Fibroblast of villous mesenchyme (primary cell): ENCODE data around the gene SNX27. TPM values are rescaled to one million over a fixed set of nuclear protein-coding genes. Genes with fewer than 3 reads are reported as not detected.
"Not testable (repeated sequence)": the region's sequence is repeated elsewhere in the genome, so short reads cannot be mapped to it uniquely, and the experiment has no call there.

ENCODE experiments used
- DNase-seq: peaks from one replicate; pipeline ENCODE4 v3.0.0-alpha.2; 2010; ENCODE audit warnings: low read depth
- H3K4me3 ChIP-seq: 2 replicates; pipeline ENCODE4 v1.5.1; 2011; ENCODE audit warnings: low read depth, mild to moderate bottlenecking, low read length
- CTCF ChIP-seq: IDR thresholded peaks from 2 replicates; pipeline ENCODE4 v1.5.1; 2012; ENCODE audit warnings: low read depth, mild to moderate bottlenecking, low read length; ENCODE audit not compliant: insufficient read depth
- total RNA-seq: library from RNA; depleted of rRNA; stranded (reverse); fragments of >200 nt; gene quantifications from 2 replicates; pipeline ENCODE4 v1.2.3, GENCODE V29; 2012

SNX27 gene
- total RNA-seq, 1 donor, result 34.5 TPM

- H3K4me3 ChIP-seq, result no peak overlapping the region
- DNase-seq, result peak; percentile 76
- TF ChIP-seq CTCF, result no peak
Measured at GRCh38 chr1:151680826-151681225, 69.0 kb downstream of the SNX27 start.

- no peak for DNase-seq
- TF ChIP-seq CTCF, result no peak
Measured at GRCh38 chr1:151681923-151682322, 70.1 kb downstream of the SNX27 start.

GRCh38 chr1:151682901-151683300 lies 71.1 kb downstream of the SNX27 start:
- not testable (repeated sequence) for DNase-seq, H3K4me3 ChIP-seq

More at GRCh38 chr1:151681923-151682322, 70.1 kb downstream of the SNX27 start:
- H3K4me3 ChIP-seq, result no peak overlapping the region

GRCh38 chr1:151684128-151684527 lies 72.3 kb downstream of the SNX27 start:
- H3K4me3 ChIP-seq, result no peak overlapping the region
- no peak for TF ChIP-seq CTCF
- no peak for DNase-seq

- no peak overlapping the region for H3K4me3 ChIP-seq
- no peak for TF ChIP-seq CTCF
- DNase-seq, result no peak
Measured at GRCh38 chr1:151686561-151686960, 74.7 kb downstream of the SNX27 start.

GRCh38 chr1:151689494-151689893 lies 77.6 kb downstream of the SNX27 start:
- TF ChIP-seq CTCF, result no peak
- H3K4me3 ChIP-seq, result no peak overlapping the region
- DNase-seq, result no peak

GRCh38 chr1:151692226-151692625 lies 80.4 kb downstream of the SNX27 start:
- no peak overlapping the region for H3K4me3 ChIP-seq
- TF ChIP-seq CTCF, result no peak
- DNase-seq, result no peak
